ENCODE measurements around the gene ZSCAN5A.
"Not testable (repeated sequence)": the region's sequence is repeated elsewhere in the genome, so short reads cannot be mapped to it uniquely, and the experiment has no call there.

The ZSCAN5A gene

DNA sequence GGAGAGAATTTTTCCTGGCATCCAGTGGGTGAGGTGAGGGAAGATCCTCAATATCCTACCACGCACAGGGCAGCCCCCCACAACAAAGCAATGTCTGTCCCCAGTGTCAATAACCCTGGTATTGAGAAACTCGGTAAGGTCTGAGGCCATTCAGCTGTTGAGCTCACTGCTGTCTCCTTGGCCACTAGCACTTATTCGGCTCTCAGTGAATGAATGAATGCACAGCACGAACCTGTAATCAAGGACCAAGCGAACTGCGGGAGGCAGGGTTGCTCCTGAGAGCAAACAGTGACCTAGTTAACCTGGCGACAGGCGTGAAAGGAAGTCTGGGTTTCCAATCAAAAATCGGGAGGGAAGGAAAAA, 640 bp downstream of the ZSCAN5A start:
- no peak for DNase-seq (ENCODE audit: low read depth)

DNA sequence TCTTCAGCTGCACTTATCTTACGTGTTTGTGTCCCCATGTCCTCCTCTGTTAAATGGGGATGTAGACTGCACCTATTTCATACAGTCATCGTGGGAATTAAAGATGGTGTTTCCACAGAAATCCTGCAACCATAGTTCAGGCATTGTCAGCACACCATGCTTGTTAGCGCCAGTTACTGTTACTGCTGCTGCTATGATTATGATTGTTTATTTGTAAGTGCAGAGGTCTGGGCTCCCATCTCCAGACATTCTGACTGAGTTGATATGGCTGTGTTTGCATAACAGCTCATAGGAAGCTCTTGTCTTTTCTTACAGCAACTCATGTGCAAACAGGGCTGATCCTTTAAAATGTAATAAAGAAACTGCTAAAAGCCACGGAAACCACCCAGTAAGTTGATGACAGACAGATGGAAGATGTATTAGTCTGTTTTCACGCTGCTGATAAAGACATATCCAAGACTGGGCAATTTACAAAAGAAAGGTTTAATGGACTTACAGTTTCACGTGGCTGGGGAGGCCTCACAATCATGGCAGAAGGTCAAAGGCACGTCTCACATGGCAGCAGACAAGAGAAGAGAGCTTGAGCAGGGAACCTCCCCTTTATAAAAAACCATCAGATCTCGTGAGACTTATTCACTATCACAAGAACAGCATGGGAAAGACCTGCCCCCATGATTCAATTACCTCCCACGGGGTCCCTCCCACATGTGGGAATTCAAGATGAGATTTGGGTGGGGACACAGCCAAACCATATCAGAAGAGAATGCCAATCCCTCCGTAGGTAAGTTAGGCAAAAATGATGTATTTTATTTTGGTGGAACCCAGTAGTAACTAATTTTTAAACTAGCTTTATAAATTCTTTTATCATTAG, 1.6 kb downstream of the ZSCAN5A start:
- no peak for DNase-seq (ENCODE audit: low read depth)

DNA sequence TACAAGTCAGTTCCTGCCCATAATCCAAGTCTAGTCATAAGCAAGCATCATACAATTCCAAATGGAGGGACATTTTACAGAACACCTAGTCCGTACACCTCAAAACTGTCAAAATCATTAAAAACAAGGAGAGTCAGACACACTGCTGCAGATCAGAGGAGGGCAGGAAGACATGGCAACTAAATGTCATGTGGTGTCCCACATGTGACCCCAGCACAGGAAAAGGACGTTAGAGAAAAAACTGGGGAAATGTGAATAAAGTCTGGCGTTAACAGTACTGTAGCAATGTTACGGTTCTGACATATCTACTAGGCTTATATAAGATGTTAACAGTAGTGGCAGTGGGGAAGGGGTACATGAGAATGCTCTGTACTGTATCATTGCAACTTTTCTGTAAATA, 2.3 kb downstream of the ZSCAN5A start:
- DNase-seq (ENCODE audit: low read depth) = no peak

GRCh38 chr19:56310462-56310861, 4.2 kb downstream of the ZSCAN5A start:
- DNase-seq (ENCODE audit: low read depth) = no peak

DNA sequence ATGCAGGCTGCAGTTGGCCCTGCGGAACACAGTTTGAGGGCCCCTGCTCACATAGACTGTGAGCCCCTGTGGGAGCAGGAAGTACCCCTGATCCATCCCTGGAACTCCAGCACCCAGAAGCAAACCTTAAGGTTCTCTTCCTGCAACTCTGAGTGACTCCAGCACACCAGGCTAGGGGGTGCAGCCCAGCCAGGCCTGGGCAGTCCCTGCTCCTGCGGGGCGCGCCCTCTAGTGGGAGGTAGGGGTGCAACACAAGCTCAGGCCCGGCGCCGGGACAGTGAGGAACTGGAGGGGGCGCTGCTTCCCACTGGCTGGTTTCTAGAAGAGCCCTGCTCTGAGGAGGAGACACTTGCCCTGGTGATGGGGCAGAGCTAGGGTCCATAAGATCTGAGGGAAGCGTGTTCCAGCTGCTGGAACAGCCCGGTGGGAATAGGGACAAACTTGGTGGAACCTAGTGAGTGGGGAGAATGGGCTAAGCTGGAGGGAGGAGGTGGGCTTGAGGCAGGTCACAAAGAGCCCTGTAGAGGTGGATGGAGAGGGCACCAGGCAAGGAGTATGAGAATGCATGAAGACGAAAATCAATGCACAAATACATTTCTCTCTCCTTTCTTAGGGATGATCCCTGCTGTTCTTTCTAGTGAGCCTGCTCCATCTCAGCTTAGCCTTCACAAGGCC, 5.0 kb downstream of the ZSCAN5A start:
- no peak for DNase-seq (ENCODE audit: low read depth)

DNA sequence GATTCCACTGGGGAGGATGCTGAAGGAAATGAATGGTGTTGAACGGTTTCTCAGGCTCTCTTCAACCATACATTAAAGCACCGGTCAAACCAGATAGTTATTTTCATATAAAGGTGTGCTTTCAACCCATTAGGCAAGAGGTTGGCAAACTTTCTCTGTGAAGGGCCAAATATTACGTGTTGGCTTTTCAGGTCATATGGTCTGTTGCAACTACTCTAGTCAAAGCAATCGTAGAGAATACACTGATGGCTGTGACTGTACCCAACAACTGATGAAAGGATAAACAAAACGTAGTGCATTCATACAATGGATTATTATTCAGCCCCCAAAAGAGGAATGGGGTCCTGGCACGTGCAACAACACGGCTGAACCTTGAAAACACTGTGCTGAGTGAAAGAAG, 5.8 kb downstream of the ZSCAN5A start:
- DNase-seq (ENCODE audit: low read depth) = no peak

GRCh38 chr19:56307062-56307461, 7.6 kb downstream of the ZSCAN5A start:
- DNase-seq (ENCODE audit: low read depth) = not testable (repeated sequence)

- DNase-seq (ENCODE audit: low read depth) = no peak
These were observed 8.6 kb downstream of the ZSCAN5A start for GRCh38 chr19:56306016-56306415.

DNA sequence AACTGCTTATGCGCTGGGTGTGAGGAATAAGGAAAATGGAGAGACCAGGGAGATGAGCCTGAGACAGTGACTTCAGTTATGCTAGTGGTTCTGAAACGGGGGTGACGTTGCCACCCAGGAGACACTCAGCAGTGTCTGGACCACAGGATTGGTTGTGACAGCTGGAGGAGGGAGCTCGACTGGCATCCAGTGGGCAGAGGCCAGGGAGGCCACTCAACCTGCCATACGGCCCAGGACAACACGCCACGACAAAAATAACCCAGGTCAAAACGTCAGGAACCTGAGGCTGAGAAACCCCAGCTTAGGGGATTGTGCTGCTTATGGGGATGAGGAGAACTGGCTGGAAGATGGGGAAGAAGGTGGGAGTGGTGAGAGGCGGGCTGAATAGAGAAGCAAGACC, 10.4 kb downstream of the ZSCAN5A start:
- no peak for DNase-seq (ENCODE audit: low read depth)

- DNase-seq (ENCODE audit: low read depth) = no peak
These were observed 12.6 kb downstream of the ZSCAN5A start for GRCh38 chr19:56301886-56302620.

- no peak for DNase-seq (ENCODE audit: low read depth)
These were observed 13.5 kb downstream of the ZSCAN5A start for GRCh38 chr19:56301155-56301554.

GRCh38 chr19:56299688-56300087, 15.0 kb downstream of the ZSCAN5A start:
- no peak for DNase-seq (ENCODE audit: low read depth)

DNA sequence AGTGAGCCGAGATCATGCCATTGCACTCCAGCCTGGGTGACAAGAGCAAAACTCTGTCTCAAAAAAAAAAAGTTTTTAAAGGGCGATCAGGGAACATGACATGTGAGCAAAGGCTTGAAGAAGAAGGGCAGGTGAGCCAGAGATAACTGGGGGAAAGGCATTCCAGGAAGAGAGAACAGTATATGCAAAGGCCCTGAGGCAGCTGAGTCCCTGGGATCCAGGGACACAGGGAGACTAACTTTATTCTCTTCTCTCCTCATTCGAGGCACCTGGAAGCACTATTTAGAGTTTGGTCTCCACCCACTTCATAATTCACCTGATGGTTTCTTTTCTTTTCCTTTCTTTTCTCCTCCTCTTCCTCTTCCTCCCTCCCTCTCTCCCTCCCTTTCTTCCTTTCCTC, 17.6 kb downstream of the ZSCAN5A start:
- no peak for DNase-seq (ENCODE audit: low read depth)

GRCh38 chr19:56295531-56296455, 18.8 kb downstream of the ZSCAN5A start:
- DNase-seq (ENCODE audit: low read depth) = no peak

DNA sequence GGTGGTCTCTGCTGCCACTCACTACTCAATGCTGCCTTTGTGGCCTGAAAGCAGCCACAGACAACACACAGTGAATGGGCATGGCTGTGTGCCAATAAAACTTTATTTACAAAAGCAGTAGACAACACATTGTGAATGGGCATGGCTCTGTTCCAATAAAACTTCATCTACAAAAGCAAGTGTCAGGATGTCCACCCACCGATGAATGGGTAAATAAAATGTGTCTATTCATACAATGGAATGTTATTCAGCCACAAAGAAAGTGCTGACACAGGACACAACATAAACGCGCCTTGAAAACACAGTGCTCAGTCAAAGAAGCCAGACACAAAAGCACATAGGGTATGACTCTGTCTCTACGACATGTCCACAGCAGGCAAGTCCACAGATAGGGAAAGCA, 20.1 kb downstream of the ZSCAN5A start:
- no peak for DNase-seq (ENCODE audit: low read depth)

DNA sequence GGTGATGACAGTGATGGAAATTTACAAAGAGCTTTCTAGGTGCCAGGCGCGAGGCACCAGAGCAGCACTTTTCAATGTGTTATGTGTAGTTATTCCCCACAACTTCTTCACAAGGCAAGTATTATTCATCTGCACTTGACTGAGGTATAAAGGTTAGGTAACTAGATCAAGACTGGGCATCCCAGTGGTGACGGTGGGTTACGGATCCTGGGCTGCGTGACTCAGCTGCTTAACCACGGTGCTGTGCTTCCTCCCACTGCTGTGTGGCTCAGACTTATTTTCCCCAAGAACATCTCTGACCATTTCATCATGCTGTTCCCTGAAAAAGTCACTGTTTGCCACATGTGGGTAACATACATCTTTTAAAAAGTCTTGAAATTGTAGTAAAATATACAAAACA, 22.8 kb downstream of the ZSCAN5A start:
- no peak for DNase-seq (ENCODE audit: low read depth)

DNA sequence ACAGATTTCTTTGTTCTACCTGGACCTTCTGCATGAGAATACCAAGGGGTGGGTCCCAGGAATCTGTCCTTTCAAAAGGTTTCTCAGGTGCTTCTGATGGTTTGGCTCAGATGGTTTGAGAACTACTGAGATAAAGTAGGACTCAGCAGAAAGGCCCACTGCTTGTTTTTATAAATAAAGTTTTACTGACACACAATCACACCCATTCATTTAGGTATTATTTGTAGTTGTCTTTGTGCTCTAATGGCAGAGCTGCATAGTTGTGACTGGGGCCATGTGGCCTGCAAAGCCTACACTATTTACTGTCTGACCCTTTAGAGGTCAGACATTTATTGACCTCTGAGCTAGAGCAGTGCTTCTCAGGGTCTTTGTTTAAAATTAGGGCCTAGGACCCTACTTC, 24.5 kb downstream of the ZSCAN5A start:
- DNase-seq (ENCODE audit: low read depth) = no peak

GRCh38 chr19:56284746-56285145, 29.9 kb downstream of the ZSCAN5A start:
- no peak for DNase-seq (ENCODE audit: low read depth)

DNA sequence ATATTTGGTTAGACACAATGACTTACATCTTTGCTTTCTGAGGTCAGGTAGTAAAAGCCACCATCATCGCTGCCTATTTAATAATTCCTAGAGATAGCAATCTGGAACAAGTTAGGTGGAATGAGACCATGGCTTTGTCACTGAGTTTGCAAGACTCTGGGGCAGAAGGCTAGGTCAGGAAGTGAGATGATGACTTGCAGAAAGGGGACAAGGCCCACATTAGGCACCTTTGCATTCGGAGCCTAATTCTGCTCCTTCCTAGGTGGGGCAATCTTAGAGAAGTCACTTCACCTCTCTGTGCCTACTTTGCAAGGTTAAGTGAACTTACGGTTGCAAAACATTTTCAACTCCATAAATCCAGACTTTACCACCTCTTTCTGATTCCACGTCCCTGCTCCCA, 31.8 kb downstream of the ZSCAN5A start:
- DNase-seq (ENCODE audit: low read depth) = no peak

- no peak for DNase-seq (ENCODE audit: low read depth)
These were observed 41.0 kb downstream of the ZSCAN5A start for GRCh38 chr19:56273563-56274117.

- DNase-seq (ENCODE audit: low read depth) = no peak
These were observed 42.4 kb downstream of the ZSCAN5A start, which contains the start of gene EDDM13 for GRCh38 chr19:56272161-56272798. EDDM13 (plus strand) TSS chr19:56272748; CDS start chr19:56272835, 87 bp downstream.

Measured in non-pigmented ciliary epithelial cell (primary cell).